Muscle layer of duodenum (tissue), 2 donors: ENCODE results near the gene GAPVD1.
"Not testable (repeated sequence)": the region's sequence is repeated elsewhere in the genome, so short reads cannot be mapped to it uniquely, and the experiment has no call there.

Experiments used
- H3K27ac ChIP-seq: one replicate; pipeline ENCODE4 v1.7.0; 2013; ENCODE audit warnings: mild to moderate bottlenecking, low read length
- H3K27me3 ChIP-seq: one replicate; pipeline ENCODE4 v1.7.0; 2013; ENCODE audit warnings: low read depth, mild to moderate bottlenecking, control low read depth, low read length
- H3K36me3 ChIP-seq, 2 donors: one replicate each; pipeline ENCODE4 v1.7.0; 2013; ENCODE audit warnings: low read length in 2 of 2, control low read depth in 1 of 2, mild to moderate bottlenecking in 1 of 2; ENCODE audit not compliant: insufficient read depth in 2 of 2, control insufficient read depth in 1 of 2
- H3K4me1 ChIP-seq, 2 donors: one replicate each; pipeline ENCODE4 v1.7.0; 2013; ENCODE audit warnings: low read length in 2 of 2, mild to moderate bottlenecking in 2 of 2, control low read depth in 1 of 2, moderate library complexity in 1 of 2; ENCODE audit not compliant: insufficient read depth in 2 of 2, control insufficient read depth in 1 of 2
- H3K4me3 ChIP-seq, 2 donors: one replicate each; pipeline ENCODE4 v1.7.0; 2013; ENCODE audit warnings: low read length in 2 of 2, low read depth in 1 of 2, mild to moderate bottlenecking in 1 of 2
- H3K9me3 ChIP-seq, 2 donors: one replicate each; pipeline ENCODE4 v1.7.0; 2013; ENCODE audit warnings: low read length in 2 of 2, control low read depth in 1 of 2, mild to moderate bottlenecking in 1 of 2; ENCODE audit not compliant: control insufficient read depth in 1 of 2
- donor health status: healthy.

GAPVD1 gene

DNA sequence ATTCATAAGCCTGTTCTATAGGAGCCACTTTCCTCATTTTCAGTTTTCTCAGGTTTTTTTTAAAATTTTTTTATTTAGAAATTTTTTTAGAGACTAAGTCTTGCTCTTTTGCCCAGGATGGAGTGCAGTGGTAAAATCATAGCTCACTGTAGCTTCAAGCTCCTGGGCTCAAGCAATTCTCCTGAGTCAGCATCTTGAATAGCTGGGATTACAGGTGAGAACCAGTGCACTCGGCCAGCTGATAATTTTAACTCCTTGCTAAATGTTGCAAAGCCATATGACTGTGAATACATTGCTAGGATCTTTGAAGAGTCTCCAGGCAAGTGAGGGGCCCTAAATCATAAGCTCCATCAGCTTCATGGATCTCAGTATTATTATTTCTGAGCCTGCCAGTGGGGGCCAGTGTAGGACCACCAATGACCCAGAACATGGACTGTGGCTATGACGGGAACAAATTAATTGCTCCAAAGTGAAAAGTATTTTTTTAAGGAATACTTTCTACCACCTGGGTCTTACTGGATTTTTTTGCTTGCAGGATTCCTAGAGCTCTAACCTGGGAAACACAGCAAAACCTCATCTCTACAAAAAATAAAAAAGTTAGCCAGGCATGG is 5.7 kb upstream of the GAPVD1 start:
- H3K4me3 ChIP-seq, result no peak overlapping the region
- no peaks in the 10 kb centered on the region for H3K9me3 ChIP-seq
- H3K27ac ChIP-seq, result no peak overlapping the region
- no peaks in the 10 kb centered on the region for H3K4me1 ChIP-seq
- H3K27me3 ChIP-seq, result no peaks in the 10 kb centered on the region
- H3K36me3 ChIP-seq, result no peaks in the 10 kb centered on the region

DNA sequence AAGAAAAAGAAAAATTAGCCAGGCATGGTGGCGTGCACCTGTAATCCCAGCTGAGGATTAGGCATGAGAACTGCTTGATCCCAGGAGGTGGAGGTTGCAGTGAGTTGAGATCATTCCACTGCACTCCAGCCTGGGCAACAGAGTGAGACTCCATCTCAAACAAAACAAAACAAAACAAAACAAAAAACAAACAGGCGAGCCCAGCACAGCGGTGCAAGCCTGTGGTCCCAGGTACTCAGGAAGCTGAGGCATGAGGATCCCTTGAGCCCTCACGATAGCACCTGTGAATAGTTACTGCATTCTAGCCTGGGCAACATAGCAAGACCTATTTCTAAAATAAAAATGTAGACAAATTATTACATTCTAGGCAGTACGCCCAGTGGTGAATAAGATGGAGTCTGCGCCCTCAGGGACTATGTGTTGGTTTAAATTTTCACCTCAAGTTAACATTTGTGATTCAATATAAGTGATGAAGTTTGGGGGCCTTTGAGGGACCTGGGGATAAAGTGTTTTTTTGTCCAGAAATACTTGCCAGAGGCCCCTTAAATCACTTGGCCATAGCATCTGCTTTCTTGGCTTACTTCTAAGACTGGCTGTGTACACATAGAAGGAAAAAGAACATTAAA is 3.4 kb upstream of the GAPVD1 start:
- Histone ChIP-seq H3K9me3 (no peaks in the 10 kb centered on the region), H3K36me3 (no peaks in the 10 kb centered on the region), H3K27ac (no peak overlapping the region), H3K27me3 (no peaks in the 10 kb centered on the region), H3K4me1 (peaks cover 0 to 8% of the 10 kb centered on the region in 2 donors), H3K4me3 (no peak overlapping the region)

- Histone ChIP-seq H3K4me1 (peaks cover 0 to 12% of the 10 kb centered on the region in 2 donors), H3K9me3 (no peaks in the 10 kb centered on the region), H3K36me3 (no peaks in the 10 kb centered on the region), H3K27me3 (no peaks in the 10 kb centered on the region), H3K27ac (no peak overlapping the region), H3K4me3 (no peak overlapping the region)
Measured at GRCh38 chr9:125258832-125259534, 2.6 kb upstream of the GAPVD1 start.

- peaks cover 0 to 16% of the 10 kb centered on the region in 2 donors for H3K4me1 ChIP-seq
- no peak overlapping the region for H3K4me3 ChIP-seq
- H3K27me3 ChIP-seq, result no peaks in the 10 kb centered on the region
- H3K27ac ChIP-seq, result no peak overlapping the region
- no peaks in the 10 kb centered on the region for H3K36me3 ChIP-seq
- H3K9me3 ChIP-seq, result no peaks in the 10 kb centered on the region
Measured at GRCh38 chr9:125260561-125260960, 1.1 kb upstream of the GAPVD1 start.

DNA sequence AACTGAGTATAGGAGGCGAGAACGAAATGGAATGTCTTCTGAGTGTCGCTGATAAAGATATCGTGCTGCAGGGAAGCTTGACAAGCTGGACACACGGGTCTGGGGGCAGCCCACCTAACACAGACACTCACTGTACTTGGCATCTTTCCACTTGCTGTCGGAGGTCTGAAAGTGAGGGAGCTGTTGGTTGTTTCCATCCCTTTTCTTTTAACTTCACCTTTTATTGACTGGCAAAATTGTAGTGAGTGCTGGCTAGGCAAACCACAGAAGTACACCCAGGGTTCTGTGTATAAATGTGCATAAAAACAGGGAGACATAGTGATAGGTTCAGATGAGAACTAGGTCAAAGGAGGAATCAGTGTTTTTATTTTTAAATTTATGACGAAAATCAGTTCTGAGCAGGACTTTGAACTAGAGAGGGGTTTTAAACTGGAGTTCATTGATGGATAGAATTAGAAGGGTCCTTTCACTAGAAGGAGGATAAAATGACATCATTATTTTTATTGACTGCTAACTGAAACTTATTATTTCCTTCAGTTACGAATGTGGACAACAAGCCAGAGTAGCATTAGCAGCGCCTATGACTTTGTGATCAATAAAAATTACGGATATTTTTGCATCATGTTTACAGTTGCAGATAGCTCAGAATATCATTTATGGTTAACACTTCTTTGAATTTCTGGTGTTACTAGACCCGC is 817 bp downstream of the GAPVD1 start:
- H3K27ac ChIP-seq, result peak overlapping the region; percentile 65
- H3K27me3 ChIP-seq, result no peaks in the 10 kb centered on the region
- H3K4me3 ChIP-seq, result peak overlapping the region; percentile 84 to 99
- H3K36me3 ChIP-seq, result no peaks in the 10 kb centered on the region
- H3K9me3 ChIP-seq, result no peaks in the 10 kb centered on the region
- H3K4me1 ChIP-seq, result peaks cover 0 to 16% of the 10 kb centered on the region in 2 donors

DNA sequence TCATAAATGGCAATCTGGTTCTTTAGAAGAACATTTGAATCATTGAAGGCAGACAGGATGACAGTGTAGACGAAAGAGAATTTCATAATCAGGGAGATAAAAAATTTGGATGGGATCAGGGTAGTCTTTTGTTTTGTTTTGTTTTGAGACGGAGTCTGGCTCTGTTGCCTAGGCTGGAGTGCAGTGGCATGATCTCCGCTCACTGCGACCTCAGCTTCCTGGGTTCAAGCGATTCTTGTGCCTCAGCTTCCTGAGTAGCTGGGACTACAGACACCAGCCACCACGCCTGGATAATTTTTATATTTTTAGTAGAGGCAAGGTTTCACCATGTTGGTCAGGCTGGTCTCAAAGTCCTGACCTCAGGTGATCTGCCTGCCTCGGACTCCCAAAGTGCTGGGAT is 2.4 kb downstream of the GAPVD1 start:
- not testable (repeated sequence) for H3K9me3 ChIP-seq, H3K4me3 ChIP-seq
- H3K4me1 ChIP-seq, result peaks cover 0 to 16% of the 10 kb centered on the region in 2 donors

GRCh38 chr9:125268394-125269013 is 6.9 kb downstream of the GAPVD1 start:
- Histone ChIP-seq H3K27ac (no peak overlapping the region), H3K4me1 (peaks cover 10 to 21% of the 10 kb centered on the region in 2 donors), H3K4me3 (no peak overlapping the region), H3K9me3 (no peaks in the 10 kb centered on the region), H3K27me3 (no peaks in the 10 kb centered on the region), H3K36me3 (no peaks in the 10 kb centered on the region)

More for the DNA sequence above, 2.4 kb downstream of the GAPVD1 start:
- not testable (repeated sequence) for H3K27ac ChIP-seq, H3K36me3 ChIP-seq, H3K27me3 ChIP-seq

- peaks cover 10 to 18% of the 10 kb centered on the region in 2 donors for H3K4me1 ChIP-seq
Measured at GRCh38 chr9:125269014-125269397, 7.4 kb downstream of the GAPVD1 start.

GRCh38 chr9:125271081-125271480 is 9.5 kb downstream of the GAPVD1 start:
- H3K27me3 ChIP-seq, result no peaks in the 10 kb centered on the region

More at GRCh38 chr9:125269014-125269397, 7.4 kb downstream of the GAPVD1 start:
- Histone ChIP-seq H3K27me3 (no peaks in the 10 kb centered on the region), H3K27ac (no peak overlapping the region), H3K4me3 (no peak overlapping the region), H3K36me3 (no peaks in the 10 kb centered on the region), H3K9me3 (no peaks in the 10 kb centered on the region)

GRCh38 chr9:125272697-125273096 is 11.1 kb downstream of the GAPVD1 start:
- H3K4me3 ChIP-seq, result peak overlapping the region in 1 of 2 donors; percentile 16
- peak overlapping the region; percentile 72 for H3K27ac ChIP-seq
- H3K9me3 ChIP-seq, result no peaks in the 10 kb centered on the region
- H3K4me1 ChIP-seq, result peaks cover 10 to 15% of the 10 kb centered on the region in 2 donors
- H3K27me3 ChIP-seq, result no peaks in the 10 kb centered on the region
- H3K36me3 ChIP-seq, result no peaks in the 10 kb centered on the region

More at GRCh38 chr9:125271081-125271480, 9.5 kb downstream of the GAPVD1 start:
- no peak overlapping the region for H3K4me3 ChIP-seq
- H3K36me3 ChIP-seq, result no peaks in the 10 kb centered on the region
- peaks cover 10 to 15% of the 10 kb centered on the region in 2 donors for H3K4me1 ChIP-seq
- H3K27ac ChIP-seq, result no peak overlapping the region
- H3K9me3 ChIP-seq, result no peaks in the 10 kb centered on the region

GRCh38 chr9:125276771-125277170 is 15.1 kb downstream of the GAPVD1 start:
- Histone ChIP-seq H3K27me3 (no peaks in the 10 kb centered on the region), H3K4me1 (peaks cover 8 to 10% of the 10 kb centered on the region in 2 donors), H3K4me3 (no peak overlapping the region), H3K9me3 (no peaks in the 10 kb centered on the region), H3K27ac (no peak overlapping the region), H3K36me3 (no peaks in the 10 kb centered on the region)
